IgD-negative memory B cell (primary cell): ENCODE data around the gene CNTF. TPM values are rescaled to one million over a fixed set of nuclear protein-coding genes. Genes with fewer than 3 reads are reported as not detected.

ENCODE experiments used
- H3K27ac Mint-ChIP-seq, 3 donors: one replicate each; pipeline ENCODE4 v1.8.0; 2020 to 2022; ENCODE audit warnings: mild to moderate bottlenecking in 3 of 3, mixed read lengths in 3 of 3, moderate library complexity in 1 of 3
- H3K27me3 Mint-ChIP-seq: one replicate; pipeline ENCODE4 v1.8.0; 2021; ENCODE audit warnings: mixed read lengths
- H3K36me3 Mint-ChIP-seq: one replicate; pipeline ENCODE4 v1.8.0; 2020; ENCODE audit warnings: mild to moderate bottlenecking, mixed read lengths
- H3K4me1 Mint-ChIP-seq, 3 donors: one replicate each; pipeline ENCODE4 v1.8.0; 2020 to 2022; ENCODE audit warnings: mixed read lengths in 3 of 3, mild to moderate bottlenecking in 1 of 3
- H3K4me3 Mint-ChIP-seq, 4 donors: one replicate each; pipeline ENCODE4 v1.8.0; 2020 to 2022; ENCODE audit warnings: mild to moderate bottlenecking in 4 of 4, mixed read lengths in 4 of 4, moderate library complexity in 3 of 4
- H3K9me3 Mint-ChIP-seq, 3 donors: one replicate each; pipeline ENCODE4 v1.8.0; 2020 to 2021; ENCODE audit warnings: mixed read lengths in 3 of 3, mild to moderate bottlenecking in 1 of 3
- polyA plus RNA-seq: library from polyadenylated mRNA; unstranded; fragments of 300-500 nt; fragmentation: Illumina TruSeq; gene quantifications from one replicate; pipeline ENCODE4 v1.2.3, GENCODE V29; 2021

The CNTF gene
- polyA plus RNA-seq, 1 donor from 2014 or later, result 0.11 TPM

GRCh38 chr11:58625086-58625485 lies 2.6 kb downstream of the CNTF start:
- Mint-ChIP-seq H3K27ac (no peak overlapping the region), H3K9me3 (no peaks in the 10 kb centered on the region), H3K36me3 (peaks cover 6% of the 10 kb centered on the region), H3K4me3 (no peak overlapping the region), H3K4me1 (peaks cover 4 to 13% (median 5%) of the 10 kb centered on the region in 3 donors), H3K27me3 (no peaks in the 10 kb centered on the region)

DNA sequence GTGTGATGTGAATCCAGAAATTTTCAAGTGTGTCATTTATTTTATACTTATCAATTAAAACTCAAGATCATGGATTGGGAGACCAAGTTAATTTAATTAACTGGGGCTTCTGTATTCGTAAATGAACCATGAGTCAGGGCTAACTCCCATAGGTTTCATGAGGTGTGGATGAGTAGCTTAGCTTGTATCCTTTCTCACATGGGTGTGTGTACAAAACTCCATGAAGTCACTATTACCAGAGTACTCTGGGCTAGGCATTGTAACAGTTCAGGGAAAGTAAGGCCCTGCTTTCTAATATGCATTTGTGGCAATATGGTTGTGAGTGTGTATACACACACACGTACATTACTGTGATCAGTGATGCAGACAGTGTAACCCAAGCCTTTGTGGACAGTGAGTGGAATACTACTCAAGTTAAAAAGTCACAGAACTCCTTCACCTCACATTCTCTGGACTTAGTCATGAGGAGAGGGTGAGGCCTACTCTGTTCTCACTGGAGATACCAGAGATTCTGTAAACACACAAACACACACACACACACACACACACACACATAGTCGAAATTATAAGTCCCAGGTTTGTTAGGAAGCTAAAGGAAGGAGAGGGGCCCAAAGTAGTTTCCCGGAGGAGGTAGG lies 3.5 kb downstream of the CNTF start:
- no peak overlapping the region for H3K4me3 Mint-ChIP-seq
- H3K4me1 Mint-ChIP-seq, result peaks cover 4 to 13% (median 5%) of the 10 kb centered on the region in 3 donors

DNA sequence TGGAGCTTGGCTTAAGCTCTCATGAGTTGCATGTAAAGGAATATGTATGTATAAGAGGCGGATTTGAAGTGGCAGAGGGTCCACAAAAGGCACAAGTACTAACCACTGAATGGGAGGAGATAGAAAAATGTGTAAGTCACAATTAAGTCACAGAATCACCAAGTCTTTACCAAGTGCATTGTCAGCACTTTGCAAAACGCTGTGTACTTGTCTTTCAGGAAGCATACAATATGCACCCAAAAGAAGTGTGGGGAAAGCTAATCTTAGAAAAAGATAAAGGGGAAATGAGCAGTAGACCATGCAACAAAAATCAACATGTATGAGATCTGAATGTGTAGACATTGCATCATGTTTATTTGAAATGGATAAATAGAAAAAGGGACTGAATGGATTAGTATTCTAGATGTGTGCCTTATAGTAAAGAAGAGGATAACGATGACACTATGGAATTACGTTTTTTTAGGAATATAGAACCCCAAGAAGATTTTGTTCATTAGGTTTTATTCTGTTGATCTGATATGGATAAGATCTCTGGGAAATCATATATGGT lies 4.5 kb downstream of the CNTF start:
- Mint-ChIP-seq H3K4me3 (no peak overlapping the region), H3K36me3 (peaks cover 6% of the 10 kb centered on the region), H3K4me1 (peaks cover 4 to 13% (median 5%) of the 10 kb centered on the region in 3 donors), H3K27me3 (no peaks in the 10 kb centered on the region), H3K27ac (peak overlapping the region in 2 of 3 donors; percentile 57 to 61), H3K9me3 (no peaks in the 10 kb centered on the region)

More for the DNA sequence above, 3.5 kb downstream of the CNTF start:
- Mint-ChIP-seq H3K9me3 (no peaks in the 10 kb centered on the region), H3K36me3 (peaks cover 6% of the 10 kb centered on the region), H3K27ac (peak overlapping the region in 1 of 3 donors; percentile 4), H3K27me3 (no peaks in the 10 kb centered on the region)

- Mint-ChIP-seq H3K4me3 (no peak overlapping the region), H3K9me3 (no peaks in the 10 kb centered on the region), H3K27ac (peak overlapping the region in 1 of 3 donors; percentile 57), H3K4me1 (peaks cover 4 to 13% (median 5%) of the 10 kb centered on the region in 3 donors), H3K36me3 (no peaks in the 10 kb centered on the region), H3K27me3 (no peaks in the 10 kb centered on the region)
Measured at GRCh38 chr11:58628446-58628845, 6.0 kb downstream of the CNTF start.

DNA sequence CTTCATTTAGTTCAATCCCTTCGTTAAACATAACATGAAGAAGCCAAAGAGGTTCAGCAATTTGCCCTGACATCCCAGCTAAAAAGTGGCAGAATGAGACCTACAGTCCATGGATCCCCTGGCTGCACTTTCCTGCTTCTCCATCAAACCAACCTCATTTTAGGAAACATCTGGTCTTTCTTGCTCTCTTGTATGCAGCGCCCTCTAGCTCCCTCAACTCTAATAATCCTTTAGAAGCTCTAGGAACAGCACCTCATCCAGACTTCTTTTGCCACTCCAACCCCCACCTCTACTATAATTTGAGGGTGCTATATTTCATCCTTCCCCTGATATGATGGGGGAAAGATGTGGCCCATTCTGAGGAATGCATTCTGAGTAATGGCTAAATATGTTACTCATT lies 7.4 kb downstream of the CNTF start:
- Mint-ChIP-seq H3K36me3 (no peaks in the 10 kb centered on the region), H3K27ac (no peak overlapping the region)

GRCh38 chr11:58631378-58631777 lies 8.9 kb downstream of the CNTF start:
- H3K9me3 Mint-ChIP-seq, result no peaks in the 10 kb centered on the region
- peaks cover 4 to 8% (median 5%) of the 10 kb centered on the region in 3 donors for H3K4me1 Mint-ChIP-seq
- no peak overlapping the region for H3K27ac Mint-ChIP-seq
- no peaks in the 10 kb centered on the region for H3K36me3 Mint-ChIP-seq
- H3K4me3 Mint-ChIP-seq, result no peak overlapping the region
- no peaks in the 10 kb centered on the region for H3K27me3 Mint-ChIP-seq

More for the DNA sequence above, 7.4 kb downstream of the CNTF start:
- H3K4me1 Mint-ChIP-seq, result peaks cover 4 to 13% (median 5%) of the 10 kb centered on the region in 3 donors
- H3K4me3 Mint-ChIP-seq, result no peak overlapping the region
- no peaks in the 10 kb centered on the region for H3K27me3 Mint-ChIP-seq
- no peaks in the 10 kb centered on the region for H3K9me3 Mint-ChIP-seq

DNA sequence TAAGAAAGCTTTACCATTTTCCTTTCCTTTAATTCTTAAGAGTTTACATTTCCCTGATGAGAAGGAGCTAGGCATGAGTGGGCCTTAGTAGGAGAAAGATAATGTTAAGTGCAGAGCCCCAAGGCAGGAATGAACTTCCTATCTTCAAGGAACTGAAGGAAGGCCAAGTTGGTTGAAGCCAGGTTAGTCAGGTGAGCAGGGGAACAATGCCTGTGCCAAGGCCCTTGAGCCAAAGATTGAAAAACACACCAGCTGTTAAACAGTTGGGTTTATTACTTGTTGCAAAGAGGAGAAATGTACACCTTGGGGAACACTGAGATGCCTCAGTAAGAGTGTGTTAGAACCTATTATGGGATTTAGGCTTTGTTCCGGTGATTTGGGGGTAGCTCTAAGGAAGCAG lies 10.0 kb downstream of the CNTF start:
- H3K27me3 Mint-ChIP-seq, result no peaks in the 10 kb centered on the region
- H3K36me3 Mint-ChIP-seq, result no peaks in the 10 kb centered on the region
- H3K4me3 Mint-ChIP-seq, result no peak overlapping the region
- no peak overlapping the region for H3K27ac Mint-ChIP-seq
- peaks cover 0 to 3% (median 2%) of the 10 kb centered on the region in 3 donors for H3K4me1 Mint-ChIP-seq
- no peaks in the 10 kb centered on the region for H3K9me3 Mint-ChIP-seq

GRCh38 chr11:58636587-58636986 lies 14.1 kb downstream of the CNTF start:
- Mint-ChIP-seq H3K27ac (no peak overlapping the region), H3K4me1 (peaks cover 0 to 12% (median 6%) of the 10 kb centered on the region in 3 donors), H3K27me3 (no peaks in the 10 kb centered on the region), H3K36me3 (no peaks in the 10 kb centered on the region), H3K4me3 (no peak overlapping the region), H3K9me3 (no peaks in the 10 kb centered on the region)

GRCh38 chr11:58637371-58637770 lies 14.9 kb downstream of the CNTF start:
- H3K36me3 Mint-ChIP-seq, result no peaks in the 10 kb centered on the region
- peaks cover 0 to 12% (median 6%) of the 10 kb centered on the region in 3 donors for H3K4me1 Mint-ChIP-seq
- no peaks in the 10 kb centered on the region for H3K9me3 Mint-ChIP-seq
- H3K27me3 Mint-ChIP-seq, result no peaks in the 10 kb centered on the region
- H3K27ac Mint-ChIP-seq, result no peak overlapping the region
- H3K4me3 Mint-ChIP-seq, result no peak overlapping the region

GRCh38 chr11:58639103-58639502 lies 16.6 kb downstream of the CNTF start:
- Mint-ChIP-seq H3K9me3 (no peaks in the 10 kb centered on the region), H3K36me3 (no peaks in the 10 kb centered on the region), H3K27me3 (no peaks in the 10 kb centered on the region), H3K4me3 (no peak overlapping the region), H3K27ac (peak overlapping the region in 1 of 3 donors; percentile 41), H3K4me1 (peaks cover 0 to 12% (median 6%) of the 10 kb centered on the region in 3 donors)

DNA sequence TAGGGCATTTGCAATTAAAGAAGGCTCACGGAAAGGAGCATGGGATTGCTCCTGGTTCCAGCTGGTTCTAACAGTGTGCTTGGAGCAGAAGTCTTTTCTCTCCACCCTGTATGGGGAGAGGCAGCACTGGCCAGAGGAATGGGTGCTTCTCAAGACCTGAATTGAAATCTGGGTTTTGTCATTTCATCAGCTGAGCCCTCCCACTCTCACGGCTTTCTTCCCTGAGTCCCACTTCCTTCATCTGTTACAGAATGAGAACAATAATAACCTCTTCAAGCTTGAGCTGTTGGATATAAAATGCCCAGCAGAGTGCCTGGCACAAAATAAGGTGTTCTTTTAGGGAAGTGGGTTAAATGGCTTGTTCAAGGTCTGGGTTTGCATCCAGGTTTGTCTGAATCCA lies 17.2 kb downstream of the CNTF start:
- H3K27me3 Mint-ChIP-seq, result no peaks in the 10 kb centered on the region
- H3K4me3 Mint-ChIP-seq, result no peak overlapping the region
- peaks cover 0 to 12% (median 6%) of the 10 kb centered on the region in 3 donors for H3K4me1 Mint-ChIP-seq
- H3K36me3 Mint-ChIP-seq, result no peaks in the 10 kb centered on the region
- no peaks in the 10 kb centered on the region for H3K9me3 Mint-ChIP-seq
- no peak overlapping the region for H3K27ac Mint-ChIP-seq

GRCh38 chr11:58640386-58641023 lies 18.0 kb downstream of the CNTF start:
- peaks cover 0 to 3% (median 0%) of the 10 kb centered on the region in 3 donors for H3K9me3 Mint-ChIP-seq
- no peaks in the 10 kb centered on the region for H3K27me3 Mint-ChIP-seq
- no peak overlapping the region for H3K27ac Mint-ChIP-seq
- no peaks in the 10 kb centered on the region for H3K36me3 Mint-ChIP-seq
- H3K4me1 Mint-ChIP-seq, result peaks cover 0 to 12% (median 6%) of the 10 kb centered on the region in 3 donors
- H3K4me3 Mint-ChIP-seq, result no peak overlapping the region

DNA sequence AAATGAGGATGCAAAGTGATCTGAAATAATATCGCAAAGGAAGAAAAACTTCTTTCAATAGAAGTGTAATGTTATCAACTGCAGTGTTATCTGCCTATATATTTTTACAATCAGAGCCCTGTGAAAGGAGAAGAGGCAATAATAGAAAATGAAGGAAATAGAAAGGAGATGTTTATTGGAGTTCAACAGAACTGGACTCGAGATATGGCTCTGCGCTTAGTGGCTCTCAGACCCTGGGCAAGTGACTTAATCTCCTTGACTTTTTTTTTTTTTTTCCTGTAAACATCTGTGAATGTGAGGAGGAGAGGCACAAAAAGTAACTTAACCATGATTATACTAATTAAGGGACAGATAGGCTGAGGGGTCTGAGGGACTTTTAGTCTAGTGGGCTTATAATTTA lies 18.9 kb downstream of the CNTF start:
- peaks cover 2% of the 10 kb centered on the region for H3K36me3 Mint-ChIP-seq
- no peaks in the 10 kb centered on the region for H3K27me3 Mint-ChIP-seq
- no peak overlapping the region for H3K27ac Mint-ChIP-seq
- H3K4me3 Mint-ChIP-seq, result no peak overlapping the region
- H3K9me3 Mint-ChIP-seq, result peaks cover 0 to 3% (median 0%) of the 10 kb centered on the region in 3 donors
- peaks cover 0 to 12% (median 7%) of the 10 kb centered on the region in 3 donors for H3K4me1 Mint-ChIP-seq

DNA sequence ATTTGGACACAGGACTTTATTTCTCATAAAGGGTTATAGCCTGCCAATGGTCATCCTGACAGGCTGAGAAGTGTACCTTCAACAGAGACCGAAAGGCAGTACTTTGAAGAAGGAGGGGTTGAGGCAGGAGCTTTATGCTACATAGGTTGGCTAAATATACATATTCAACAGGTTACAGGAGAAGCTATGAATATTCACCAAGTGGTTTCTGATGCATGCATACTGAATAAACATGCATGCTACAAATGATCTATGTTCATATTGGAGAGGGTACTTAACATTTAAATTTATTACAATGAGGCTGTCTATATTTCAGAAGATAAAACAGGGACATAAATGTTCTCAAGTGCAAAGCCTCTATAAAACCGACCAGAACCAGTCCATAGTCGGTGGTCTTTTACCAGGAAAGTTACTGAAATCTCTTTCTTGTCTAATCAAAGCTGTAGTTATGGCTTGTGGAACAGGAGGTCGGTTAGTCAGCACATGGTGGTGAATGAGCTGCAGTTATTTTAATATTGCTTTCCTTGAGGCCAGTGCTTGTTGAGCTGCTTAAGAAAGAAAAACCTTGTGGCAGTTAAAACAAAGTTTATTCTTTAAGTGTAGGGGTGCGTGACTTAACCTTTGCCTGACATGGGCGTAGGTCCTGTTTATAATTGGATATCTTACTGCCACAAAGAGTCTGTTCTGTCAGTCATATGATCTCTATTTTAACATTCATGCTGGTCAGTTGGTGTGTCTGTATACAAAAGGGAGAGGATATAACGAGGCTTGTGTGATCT lies 19.5 kb downstream of the CNTF start:
- Mint-ChIP-seq H3K4me1 (peaks cover 3 to 18% (median 14%) of the 10 kb centered on the region in 3 donors), H3K4me3 (no peak overlapping the region), H3K27me3 (no peaks in the 10 kb centered on the region), H3K27ac (no peak overlapping the region), H3K9me3 (peaks cover 0 to 3% (median 0%) of the 10 kb centered on the region in 3 donors), H3K36me3 (peaks cover 3% of the 10 kb centered on the region)

- Mint-ChIP-seq H3K4me1 (peaks cover 25 to 28% (median 27%) of the 10 kb centered on the region in 3 donors), H3K36me3 (peaks cover 3% of the 10 kb centered on the region), H3K27ac (no peak overlapping the region), H3K27me3 (no peaks in the 10 kb centered on the region), H3K9me3 (peaks cover 0 to 5% (median 0%) of the 10 kb centered on the region in 3 donors), H3K4me3 (no peak overlapping the region)
Measured at GRCh38 chr11:58645854-58646253, 23.4 kb downstream of the CNTF start.
